CD4-positive, alpha-beta T cell (primary cell): ENCODE data around the gene CRCP. TPM values are rescaled to one million over a fixed set of nuclear protein-coding genes. Genes with fewer than 3 reads are reported as not detected.

Experiments
- ATAC-seq: fragments of 200-7000 bp; cut with Tn5 transposase; one replicate; pipeline ENCODE4 v1.10.0; 2022; ENCODE audit warnings: mild to moderate bottlenecking; ENCODE audit not compliant: poor library complexity
- CTCF ChIA-PET: fragments of 350-600 bp; sonication (Branson Sonifier 250); formaldehyde crosslinking; loops from one replicate; lab custom pipeline; 2021; ENCODE audit warnings: antibody characterized with exemption, inconsistent platforms; lab: Charles Lee
- POLR2A ChIA-PET: fragments of 350-600 bp; sonication (Branson Sonifier 250); formaldehyde crosslinking; loops from one replicate; lab custom pipeline; 2021; ENCODE audit warnings: antibody characterized with exemption, inconsistent platforms; lab: Charles Lee
- DNase-seq, 14 experiments: peaks; one replicate each; pipeline ENCODE4 v3.0.0-alpha.2; 2013 to 2020; ENCODE audit warnings: mixed read lengths in 2 of 14
- H3K27ac ChIP-seq, 2 donors: one replicate each; pipeline versions ENCODE4 v1.5.1 to v1.7.0; 2013; ENCODE audit warnings: low read length in 2 of 2, low read depth in 1 of 2, mild to moderate bottlenecking in 1 of 2
- H3K27me3 ChIP-seq, 2 experiments: 1 replicate in 1 of 2; 2 replicates in 1 of 2; pipeline versions ENCODE4 v1.6.1 to v1.7.0; 2013; ENCODE audit warnings: low read length in 2 of 2, control low read depth in 1 of 2, mild to moderate bottlenecking in 1 of 2, moderate library complexity in 1 of 2; ENCODE audit not compliant: insufficient read depth in 2 of 2, control insufficient read depth in 1 of 2
- H3K36me3 ChIP-seq: one replicate; pipeline ENCODE4 v1.6.1; 2013; ENCODE audit warnings: low read length, control low read depth; ENCODE audit not compliant: insufficient read depth
- H3K4me1 ChIP-seq: one replicate; pipeline ENCODE4 v1.6.1; 2013; ENCODE audit warnings: low read length, control low read depth; ENCODE audit not compliant: insufficient read depth
- H3K4me3 ChIP-seq: one replicate; pipeline ENCODE4 v1.5.1; 2013; ENCODE audit warnings: mild to moderate bottlenecking, low read length, moderate library complexity
- H3K9me3 ChIP-seq, 2 experiments: 1 replicate in 1 of 2; 2 replicates in 1 of 2; pipeline versions ENCODE4 v1.6.1 to v1.7.0; 2013; ENCODE audit warnings: low read length in 2 of 2, mild to moderate bottlenecking in 2 of 2, control low read depth in 1 of 2, moderate library complexity in 1 of 2; ENCODE audit not compliant: control insufficient read depth in 1 of 2, insufficient read depth in 1 of 2
- H3K27ac Mint-ChIP-seq: one replicate; pipeline ENCODE4 v1.8.0; 2020; ENCODE audit warnings: mixed read lengths
- H3K27me3 Mint-ChIP-seq: one replicate; pipeline ENCODE4 v1.8.0; 2021; ENCODE audit warnings: mixed read lengths
- H3K36me3 Mint-ChIP-seq: one replicate; pipeline ENCODE4 v1.8.0; 2021; ENCODE audit warnings: low read depth, mixed read lengths
- H3K4me1 Mint-ChIP-seq: one replicate; pipeline ENCODE4 v1.8.0; 2021; ENCODE audit warnings: low read depth, mixed read lengths
- H3K4me3 Mint-ChIP-seq: one replicate; pipeline ENCODE4 v1.8.0; 2020; ENCODE audit warnings: mild to moderate bottlenecking, mixed read lengths
- H3K9me3 Mint-ChIP-seq: one replicate; pipeline ENCODE4 v1.8.0; 2020; ENCODE audit warnings: mixed read lengths
- CTCF ChIP-seq: fragments of 200-600 bp; IDR thresholded peaks from one replicate; pipeline ENCODE4 v1.8.0; 2022; ENCODE audit warnings: antibody characterized with exemption, mild to moderate bottlenecking
- intact Hi-C, 2 experiments: fragments of 100-400 bp; cut with DNase I in 1 of 2; cut with micrococcal nuclease in 1 of 2; formaldehyde crosslinking; loops; one replicate each; pipeline versions ENCODE4 v1.15.1 to v1.9.0; 2023 to 2025; cut with DNase I, micrococcal nuclease
- total RNA-seq, 174 experiments: library from RNA in 2 of 174; stranded (reverse) in 2 of 174; gene quantifications; one replicate each; pipeline ENCODE4 v1.2.3 and lab custom pipeline; 2021 to 2026

The CRCP gene
- total RNA-seq, 2 experiments from 2014 or later = 29.2 to 29.4 TPM

GRCh38 chr7:66140924-66141323 is 26.3 kb downstream of the CRCP start:
- Mint-ChIP-seq H3K36me3 (peaks cover 91% of the 10 kb centered on the region), H3K27me3 (no peaks in the 10 kb centered on the region), H3K27ac (no peak overlapping the region), H3K9me3 (no peaks in the 10 kb centered on the region), H3K4me3 (no peak overlapping the region), H3K4me1 (no peaks in the 10 kb centered on the region)
- Histone ChIP-seq H3K4me1 (no peaks in the 10 kb centered on the region), H3K9me3 (no peaks in the 10 kb centered on the region), H3K36me3 (peaks cover 79% of the 10 kb centered on the region), H3K27me3 (no peaks in the 10 kb centered on the region), H3K27ac (no peak overlapping the region), H3K4me3 (no peak overlapping the region)
- ChIA-PET POLR2A (no interaction called here), CTCF (interaction anchor here (0.6 kb wide), 1 partner anchor 15 kb away, joined by 3 read pairs; no protein-coding TSS in a partner anchor)
- no peak for DNase-seq
- no peak for ATAC-seq
- TF ChIP-seq CTCF = no peak
- intact Hi-C loops = no loop called here

- CTCF ChIA-PET = no interaction called here
- intact Hi-C loops = no loop called here
- Mint-ChIP-seq H3K4me1 (peaks cover 5% of the 10 kb centered on the region), H3K27me3 (no peaks in the 10 kb centered on the region), H3K9me3 (no peaks in the 10 kb centered on the region), H3K27ac (no peak overlapping the region), H3K4me3 (no peak overlapping the region), H3K36me3 (peaks cover 92% of the 10 kb centered on the region)
- Histone ChIP-seq H3K4me1 (no peaks in the 10 kb centered on the region), H3K27ac (no peak overlapping the region), H3K36me3 (peaks cover 82% of the 10 kb centered on the region), H3K4me3 (no peak overlapping the region), H3K9me3 (no peaks in the 10 kb centered on the region), H3K27me3 (no peaks in the 10 kb centered on the region)
- no peak for TF ChIP-seq CTCF
- POLR2A ChIA-PET = no interaction called here
- DNase-seq (no peak), ATAC-seq (no peak)
Measured at GRCh38 chr7:66142334-66142733, 27.7 kb downstream of the CRCP start.

DNA sequence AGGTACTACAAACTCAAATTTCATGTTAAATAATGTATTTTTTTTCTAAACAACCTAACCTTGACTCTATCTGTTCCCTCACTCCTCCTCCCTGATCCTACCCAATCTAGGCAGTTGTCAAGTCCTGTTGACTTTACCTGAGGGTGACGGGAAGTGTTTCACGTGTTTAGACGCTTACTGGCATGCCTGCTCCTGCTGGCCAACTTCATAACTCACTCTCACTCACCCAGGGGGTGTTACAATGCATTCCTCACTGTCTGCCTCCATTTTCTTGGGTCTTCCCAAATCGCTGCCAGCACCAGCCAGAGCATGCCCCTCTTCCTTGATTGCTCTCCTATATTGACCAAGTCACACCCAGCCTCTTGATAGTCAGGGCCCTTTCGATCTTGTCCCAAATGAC is 28.3 kb downstream of the CRCP start:
- CTCF ChIA-PET = no interaction called here
- peaks cover 80% of the 10 kb centered on the region for H3K36me3 ChIP-seq
- H3K36me3 Mint-ChIP-seq = peaks cover 92% of the 10 kb centered on the region

More for the DNA sequence above, 28.3 kb downstream of the CRCP start:
- H3K9me3 Mint-ChIP-seq = no peaks in the 10 kb centered on the region
- H3K27ac ChIP-seq = no peak overlapping the region
- no peak overlapping the region for H3K4me3 ChIP-seq
- intact Hi-C loops = no loop called here
- no peaks in the 10 kb centered on the region for H3K27me3 Mint-ChIP-seq
- no peaks in the 10 kb centered on the region for H3K9me3 ChIP-seq
- peaks cover 5% of the 10 kb centered on the region for H3K4me1 Mint-ChIP-seq
- no peak overlapping the region for H3K4me3 Mint-ChIP-seq
- H3K4me1 ChIP-seq = peaks cover 6% of the 10 kb centered on the region
- H3K27ac Mint-ChIP-seq = no peak overlapping the region
- TF ChIP-seq CTCF = no peak
- DNase-seq (no peak), ATAC-seq (no peak)
- no peaks in the 10 kb centered on the region for H3K27me3 ChIP-seq
- POLR2A ChIA-PET = no interaction called here
